Cardiac fibroblast (primary cell): Measurements from ENCODE around the gene OBSCN.

Experiments
- DNase-seq, 2 donors: peaks; one replicate each; pipeline versions ENCODE4 v3.0.0 to v3.0.0-alpha.2; 2010; ENCODE audit warnings: low read depth in 2 of 2
- H3K4me3 ChIP-seq, 2 donors: replicated peaks in 1 of 2; 1 replicate in 1 of 2; 2 replicates in 1 of 2; pipeline ENCODE4 v1.5.1; 2011; ENCODE audit warnings: low read depth in 2 of 2, low read length in 2 of 2, mild to moderate bottlenecking in 2 of 2, moderate library complexity in 1 of 2
- TF ChIP-seq, protein P1 (sequence below): IDR thresholded peaks from one replicate; pipeline ENCODE4 v1.5.1; 2011; ENCODE audit warnings: low read depth, mild to moderate bottlenecking, low read length, inconsistent platforms

The OBSCN gene

DNA sequence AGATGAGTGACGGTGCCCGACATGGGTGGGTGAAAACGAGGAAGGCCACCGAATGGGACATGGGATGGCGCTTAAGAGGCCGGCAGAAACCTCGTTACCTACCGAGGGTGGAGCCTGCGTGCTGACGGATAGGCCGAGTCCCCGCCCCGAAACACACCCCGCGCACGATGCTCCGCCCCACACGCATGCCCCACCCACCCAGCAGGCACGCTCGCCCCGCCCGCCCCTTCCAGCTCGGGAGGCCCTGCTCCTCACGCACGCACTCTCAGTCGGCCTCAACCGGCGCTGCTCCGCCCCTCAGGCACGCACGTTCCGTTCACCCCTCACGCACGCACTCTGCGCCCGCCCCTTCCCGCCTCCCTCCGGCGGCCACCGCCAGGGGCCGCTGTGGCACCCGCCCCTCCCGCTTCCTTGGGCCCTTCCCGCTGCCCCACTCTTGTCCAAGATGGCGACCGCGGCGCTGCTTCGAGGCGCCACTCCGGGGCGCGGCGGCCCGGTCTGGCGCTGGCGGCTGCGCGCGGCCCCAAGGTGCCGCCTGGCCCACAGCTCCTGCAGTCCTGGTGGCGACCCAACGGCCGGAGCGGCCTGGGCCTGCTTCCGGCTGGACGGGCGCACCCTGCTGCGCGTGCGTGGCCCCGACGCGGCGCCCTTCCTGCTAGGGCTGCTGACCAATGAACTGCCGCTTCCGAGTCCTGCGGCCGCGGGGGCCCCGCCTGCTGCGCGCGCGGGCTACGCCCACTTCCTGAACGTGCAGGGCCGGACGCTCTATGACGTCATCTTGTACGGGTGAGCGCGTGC, 42.3 kb upstream of the OBSCN start, which contains the start of gene IBA57:
TSS of gene IBA57 (plus strand) at position 433 of the 798 bp plus-strand sequence. CDS start at position 446, 13 bp downstream.
- DNase-seq: peak; percentile 99 to 100
- H3K4me3 ChIP-seq: peak within 1 kb of the TSS; percentile 75 to 76
- TF ChIP-seq, protein P1, sequence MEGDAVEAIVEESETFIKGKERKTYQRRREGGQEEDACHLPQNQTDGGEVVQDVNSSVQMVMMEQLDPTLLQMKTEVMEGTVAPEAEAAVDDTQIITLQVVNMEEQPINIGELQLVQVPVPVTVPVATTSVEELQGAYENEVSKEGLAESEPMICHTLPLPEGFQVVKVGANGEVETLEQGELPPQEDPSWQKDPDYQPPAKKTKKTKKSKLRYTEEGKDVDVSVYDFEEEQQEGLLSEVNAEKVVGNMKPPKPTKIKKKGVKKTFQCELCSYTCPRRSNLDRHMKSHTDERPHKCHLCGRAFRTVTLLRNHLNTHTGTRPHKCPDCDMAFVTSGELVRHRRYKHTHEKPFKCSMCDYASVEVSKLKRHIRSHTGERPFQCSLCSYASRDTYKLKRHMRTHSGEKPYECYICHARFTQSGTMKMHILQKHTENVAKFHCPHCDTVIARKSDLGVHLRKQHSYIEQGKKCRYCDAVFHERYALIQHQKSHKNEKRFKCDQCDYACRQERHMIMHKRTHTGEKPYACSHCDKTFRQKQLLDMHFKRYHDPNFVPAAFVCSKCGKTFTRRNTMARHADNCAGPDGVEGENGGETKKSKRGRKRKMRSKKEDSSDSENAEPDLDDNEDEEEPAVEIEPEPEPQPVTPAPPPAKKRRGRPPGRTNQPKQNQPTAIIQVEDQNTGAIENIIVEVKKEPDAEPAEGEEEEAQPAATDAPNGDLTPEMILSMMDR: peak; percentile 60

GRCh38 chr1:228166170-228166936, 41.5 kb upstream of the OBSCN start:
- TF ChIP-seq, protein P1: peak; percentile 5
- peak; percentile 68 to 72 for DNase-seq
- peak overlapping the region; percentile 75 to 76 for H3K4me3 ChIP-seq

DNA sequence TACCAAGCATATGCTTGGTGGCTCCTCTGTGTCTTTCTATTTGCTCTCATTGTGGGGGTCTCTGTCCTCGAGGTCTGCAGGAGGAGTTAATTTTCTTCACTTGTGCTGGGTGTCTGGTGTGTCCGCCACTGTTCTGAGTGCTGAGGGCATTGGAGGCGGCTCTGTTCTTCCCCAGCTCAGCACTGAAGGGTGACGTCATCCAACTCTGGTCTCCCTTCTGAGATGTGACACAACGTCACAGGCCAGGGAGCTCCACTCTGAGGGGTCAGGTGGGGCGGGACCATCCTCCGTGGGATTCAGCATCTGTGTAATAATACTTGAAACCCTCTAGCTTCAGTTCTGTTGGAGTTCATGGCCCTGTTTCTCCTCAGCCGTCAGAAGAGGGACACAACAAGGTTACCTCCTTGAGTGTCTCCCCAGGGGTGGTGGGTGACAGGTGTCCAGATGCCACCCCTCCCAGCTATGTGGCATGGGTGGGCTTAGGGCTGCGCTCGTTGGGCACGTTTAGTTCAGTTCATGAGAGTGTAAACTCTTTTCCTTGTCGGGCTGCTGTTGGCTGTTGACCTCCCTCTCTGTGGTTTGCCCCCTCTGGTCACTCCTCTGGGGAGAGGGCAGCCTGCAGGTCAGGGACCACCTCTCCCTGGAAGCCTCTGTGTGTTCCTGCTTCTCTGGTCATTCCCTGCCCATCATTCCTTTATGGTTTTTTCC, 39.1 kb upstream of the OBSCN start:
- TF ChIP-seq, protein P1: no peak
- no peak overlapping the region for H3K4me3 ChIP-seq
- no peak for DNase-seq

DNA sequence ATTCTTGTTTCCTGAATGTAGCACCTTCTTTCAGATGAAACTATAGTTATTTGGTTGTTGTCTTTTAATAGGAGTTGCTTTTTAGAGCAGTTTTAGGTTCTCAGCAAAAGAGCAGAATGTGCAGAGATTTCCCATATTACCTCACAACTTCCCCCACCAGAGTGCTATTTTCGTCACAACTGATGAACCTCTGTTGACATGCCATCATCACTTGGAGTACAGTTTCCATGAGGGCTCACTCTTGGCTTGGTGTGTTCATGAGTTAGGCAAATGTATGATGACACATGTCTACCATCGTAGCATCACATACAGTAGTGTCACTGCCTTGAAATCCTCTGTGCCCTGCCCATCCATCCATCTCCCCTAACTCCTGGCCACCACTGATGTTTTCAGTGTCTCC, 38.5 kb upstream of the OBSCN start:
- TF ChIP-seq, protein P1: no peak
- no peak for DNase-seq
- H3K4me3 ChIP-seq: no peak overlapping the region

DNA sequence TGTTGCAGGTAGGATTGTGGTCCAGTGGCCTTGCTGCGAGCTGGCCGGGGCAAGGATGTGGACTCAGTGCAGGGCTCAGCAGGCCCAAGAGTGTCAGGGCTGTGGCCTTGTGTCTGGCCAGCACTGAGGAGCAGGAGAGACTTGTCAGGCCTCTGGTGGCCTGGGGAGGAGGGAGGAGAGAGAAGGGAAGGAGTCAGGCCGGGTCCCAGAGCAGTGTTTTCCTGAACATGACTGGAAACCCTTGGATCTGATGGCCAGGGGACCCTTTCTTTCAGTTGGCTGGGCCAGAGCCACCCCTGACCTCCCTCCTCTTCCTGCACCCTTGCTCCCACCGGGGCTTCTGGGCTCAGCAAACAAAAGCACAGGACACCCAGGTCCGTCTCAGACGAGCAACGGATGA, 37.2 kb upstream of the OBSCN start:
- TF ChIP-seq, protein P1: no peak
- DNase-seq: no peak
- H3K4me3 ChIP-seq: no peak overlapping the region

DNA sequence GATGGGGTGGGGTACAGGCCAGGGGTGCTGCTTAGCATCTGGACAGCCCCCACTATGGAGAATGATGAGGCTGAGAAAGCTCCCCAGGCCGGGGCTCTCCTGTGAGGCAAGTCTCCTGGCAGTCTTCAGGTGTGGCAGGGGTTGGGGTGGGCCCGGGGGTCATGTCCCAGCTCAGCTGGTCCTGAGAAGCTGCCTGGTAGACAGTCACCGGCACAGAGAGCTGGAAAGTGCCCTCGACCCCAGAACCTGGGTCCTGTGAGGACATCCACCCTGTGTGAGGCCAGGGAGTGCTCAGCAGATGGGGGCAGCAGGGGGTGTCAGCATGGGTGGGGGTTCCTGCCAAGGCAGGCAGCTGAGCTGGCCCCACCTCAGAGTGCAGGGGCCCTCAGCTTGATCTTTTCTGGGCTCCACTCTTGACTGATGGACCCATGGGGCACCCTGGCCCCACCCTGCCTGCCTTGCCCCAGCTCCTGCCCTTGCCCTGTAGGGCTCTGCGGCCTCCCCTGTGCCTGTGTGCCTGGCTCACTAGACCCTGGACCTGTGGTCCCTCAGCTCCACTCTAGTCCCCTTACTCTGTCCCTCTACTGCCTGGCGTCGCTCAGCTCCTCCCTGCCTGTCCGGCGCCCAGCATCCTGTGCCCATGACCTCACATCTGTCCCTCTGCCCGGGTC, 36.5 kb upstream of the OBSCN start:
- no peak overlapping the region for H3K4me3 ChIP-seq
- DNase-seq: no peak
- TF ChIP-seq, protein P1: no peak
